Activated CD4-positive, alpha-beta T cell treated with anti-CD3 and anti-CD28 coated beads, Interleukin-2, amount 50 U/mL, for 4 hours (primary cell): Measurements from ENCODE around the gene LYRM7.
"Not testable (repeated sequence)": the region's sequence is repeated elsewhere in the genome, so short reads cannot be mapped to it uniquely, and the experiment has no call there.

ENCODE experiments used
- DNase-seq, 2 experiments: peaks; one replicate each; pipeline ENCODE4 v3.0.0-alpha.2; 2020

Gene LYRM7

GRCh38 chr5:131182839-131183238 is 12.1 kb downstream of the LYRM7 start:
- DNase-seq, result no peak

GRCh38 chr5:131185523-131186104 is 14.9 kb downstream of the LYRM7 start:
- no peak for DNase-seq

- no peak for DNase-seq
Measured at GRCh38 chr5:131186561-131187256, 16.0 kb downstream of the LYRM7 start.

- no peak for DNase-seq
Measured at GRCh38 chr5:131193106-131193505, 22.4 kb downstream of the LYRM7 start.

- not testable (repeated sequence) for DNase-seq
Measured at GRCh38 chr5:131193897-131194296, 23.2 kb downstream of the LYRM7 start.

- no peak for DNase-seq
Measured at GRCh38 chr5:131194725-131195124, 24.0 kb downstream of the LYRM7 start.

- DNase-seq, result no peak
Measured at GRCh38 chr5:131195696-131196095, 25.0 kb downstream of the LYRM7 start.

GRCh38 chr5:131196331-131196730 is 25.6 kb downstream of the LYRM7 start:
- DNase-seq, result no peak

GRCh38 chr5:131198625-131199024 is 27.9 kb downstream of the LYRM7 start:
- DNase-seq, result no peak

- DNase-seq, result no peak
Measured at GRCh38 chr5:131200560-131200959, 29.8 kb downstream of the LYRM7 start.

- no peak for DNase-seq
Measured at GRCh38 chr5:131204964-131205363, 34.2 kb downstream of the LYRM7 start.

- no peak for DNase-seq
Measured at GRCh38 chr5:131206061-131206460, 35.3 kb downstream of the LYRM7 start.

- DNase-seq, result no peak
Measured at GRCh38 chr5:131206772-131207171, 36.0 kb downstream of the LYRM7 start.

GRCh38 chr5:131209175-131209505 is 38.4 kb downstream of the LYRM7 start:
- DNase-seq, result no peak

- peak; percentile 15 to 31 for DNase-seq
Measured at GRCh38 chr5:131209506-131210150, 38.9 kb downstream of the LYRM7 start.

- DNase-seq, result no peak
Measured at GRCh38 chr5:131210151-131210510, 39.4 kb downstream of the LYRM7 start.

GRCh38 chr5:131211669-131212068 is 40.9 kb downstream of the LYRM7 start:
- DNase-seq, result no peak

- DNase-seq, result no peak
Measured at GRCh38 chr5:131212471-131213021, 41.8 kb downstream of the LYRM7 start.

GRCh38 chr5:131214609-131215227 is 44.0 kb downstream of the LYRM7 start:
- DNase-seq, result no peak

- DNase-seq, result no peak
Measured at GRCh38 chr5:131217791-131218190, 47.0 kb downstream of the LYRM7 start.

GRCh38 chr5:131218392-131218791 is 47.6 kb downstream of the LYRM7 start:
- DNase-seq, result no peak

- no peak for DNase-seq
Measured at GRCh38 chr5:131220566-131220965, 49.8 kb downstream of the LYRM7 start.

- DNase-seq, result no peak
Measured at GRCh38 chr5:131221008-131221703, 50.4 kb downstream of the LYRM7 start.
